GM21360 (cell line): ENCODE measurements around the gene BRF1.
"Not testable (repeated sequence)": the region's sequence is repeated elsewhere in the genome, so short reads cannot be mapped to it uniquely, and the experiment has no call there.

ENCODE experiments used
- ATAC-seq: cut with Tn5 transposase; IDR thresholded peaks from one replicate; pipeline ENCODE4 v1.9.1; 2021; ENCODE audit warnings: mild to moderate bottlenecking, moderate library complexity; ENCODE audit not compliant: unreplicated experiment

The BRF1 gene, protein sequence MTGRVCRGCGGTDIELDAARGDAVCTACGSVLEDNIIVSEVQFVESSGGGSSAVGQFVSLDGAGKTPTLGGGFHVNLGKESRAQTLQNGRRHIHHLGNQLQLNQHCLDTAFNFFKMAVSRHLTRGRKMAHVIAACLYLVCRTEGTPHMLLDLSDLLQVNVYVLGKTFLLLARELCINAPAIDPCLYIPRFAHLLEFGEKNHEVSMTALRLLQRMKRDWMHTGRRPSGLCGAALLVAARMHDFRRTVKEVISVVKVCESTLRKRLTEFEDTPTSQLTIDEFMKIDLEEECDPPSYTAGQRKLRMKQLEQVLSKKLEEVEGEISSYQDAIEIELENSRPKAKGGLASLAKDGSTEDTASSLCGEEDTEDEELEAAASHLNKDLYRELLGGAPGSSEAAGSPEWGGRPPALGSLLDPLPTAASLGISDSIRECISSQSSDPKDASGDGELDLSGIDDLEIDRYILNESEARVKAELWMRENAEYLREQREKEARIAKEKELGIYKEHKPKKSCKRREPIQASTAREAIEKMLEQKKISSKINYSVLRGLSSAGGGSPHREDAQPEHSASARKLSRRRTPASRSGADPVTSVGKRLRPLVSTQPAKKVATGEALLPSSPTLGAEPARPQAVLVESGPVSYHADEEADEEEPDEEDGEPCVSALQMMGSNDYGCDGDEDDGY

GRCh38 chr14:105300542-105301102, at the start of gene BRF1:
TSS of gene BRF1 (minus strand) at chr14:105301001. CDS start at chr14:105300629, 372 bp downstream.
- peak; percentile 76 for ATAC-seq

DNA sequence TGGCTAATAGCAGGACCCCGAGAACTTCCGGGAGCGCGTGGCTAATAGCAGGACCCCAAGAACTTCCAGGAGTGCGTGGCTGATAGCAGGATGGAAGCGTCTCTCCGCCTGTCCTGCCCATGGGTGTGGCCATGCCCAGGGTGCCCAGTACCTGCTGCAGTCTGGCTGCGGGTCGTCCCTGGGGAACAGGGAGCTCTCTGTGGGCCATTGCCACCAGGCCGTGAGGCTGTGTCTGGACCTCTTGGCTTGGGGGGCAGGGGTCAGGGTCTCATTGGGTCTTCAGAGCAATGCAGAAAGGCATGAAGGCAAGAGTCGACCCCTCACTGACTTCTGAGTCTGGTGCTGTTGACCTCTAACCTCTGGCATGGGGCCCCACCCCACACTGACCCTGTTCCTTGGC, 49.2 kb upstream of the BRF1 start:
- ATAC-seq: no peak

GRCh38 chr14:105348945-105349699, 48.3 kb upstream of the BRF1 start:
- ATAC-seq: no peak

DNA sequence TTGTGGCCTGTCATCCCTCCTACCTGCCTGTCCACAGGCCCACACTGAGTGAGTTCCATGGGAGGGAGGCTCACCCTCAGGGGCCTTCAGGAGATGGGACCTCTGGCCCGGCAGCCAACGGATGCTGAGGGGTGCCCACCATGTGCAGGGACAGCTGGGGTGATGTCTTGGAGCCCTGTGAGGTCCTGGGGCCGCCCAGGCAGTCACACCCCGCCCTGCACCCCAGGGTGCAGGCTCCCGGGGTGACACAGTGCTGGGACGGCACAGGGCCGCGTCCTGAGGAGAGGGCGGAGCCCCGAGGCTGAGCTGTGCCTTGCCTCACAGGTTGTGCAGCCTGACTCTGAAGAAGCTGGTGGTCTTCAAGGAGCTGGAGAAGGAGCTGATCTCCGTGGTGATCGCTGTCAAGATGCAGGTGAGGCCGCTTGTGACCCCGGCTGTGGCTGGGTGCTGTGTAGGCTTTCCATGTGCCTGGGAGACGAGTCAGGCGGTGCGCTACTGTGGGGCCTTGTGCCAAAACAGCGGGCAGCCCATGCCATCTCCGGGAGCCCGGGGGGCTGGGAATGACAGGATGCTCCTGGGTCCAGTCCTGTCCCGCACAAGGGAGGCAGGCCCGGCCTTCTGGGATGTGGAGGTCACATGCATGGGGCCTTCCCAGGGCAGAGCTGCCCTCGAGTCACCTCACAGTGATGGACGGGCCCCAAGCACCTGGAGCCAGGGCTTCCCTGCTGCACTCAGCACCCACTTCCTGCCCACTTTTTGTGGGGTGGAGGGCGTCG, 47.6 kb upstream of the BRF1 start:
- no peak for ATAC-seq

DNA sequence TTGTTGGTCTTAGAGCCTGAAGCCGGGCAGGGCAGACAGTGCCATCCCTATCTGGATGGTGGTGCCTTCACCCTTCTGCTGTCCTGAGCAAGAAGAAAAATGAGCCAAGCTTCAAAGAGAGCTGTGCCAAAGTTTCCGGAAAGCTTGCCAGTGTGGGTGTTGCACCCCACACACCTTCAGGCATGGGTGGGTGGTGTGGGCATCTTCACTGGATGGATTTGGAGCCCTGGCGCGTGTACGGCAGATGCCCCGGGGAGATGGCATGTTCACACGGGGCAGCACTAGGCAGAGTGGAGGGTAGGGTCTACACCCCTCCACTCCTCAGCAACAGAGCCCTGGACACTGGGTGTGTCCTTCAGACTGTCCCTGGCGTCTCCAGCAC, 46.8 kb upstream of the BRF1 start:
- no peak for ATAC-seq

DNA sequence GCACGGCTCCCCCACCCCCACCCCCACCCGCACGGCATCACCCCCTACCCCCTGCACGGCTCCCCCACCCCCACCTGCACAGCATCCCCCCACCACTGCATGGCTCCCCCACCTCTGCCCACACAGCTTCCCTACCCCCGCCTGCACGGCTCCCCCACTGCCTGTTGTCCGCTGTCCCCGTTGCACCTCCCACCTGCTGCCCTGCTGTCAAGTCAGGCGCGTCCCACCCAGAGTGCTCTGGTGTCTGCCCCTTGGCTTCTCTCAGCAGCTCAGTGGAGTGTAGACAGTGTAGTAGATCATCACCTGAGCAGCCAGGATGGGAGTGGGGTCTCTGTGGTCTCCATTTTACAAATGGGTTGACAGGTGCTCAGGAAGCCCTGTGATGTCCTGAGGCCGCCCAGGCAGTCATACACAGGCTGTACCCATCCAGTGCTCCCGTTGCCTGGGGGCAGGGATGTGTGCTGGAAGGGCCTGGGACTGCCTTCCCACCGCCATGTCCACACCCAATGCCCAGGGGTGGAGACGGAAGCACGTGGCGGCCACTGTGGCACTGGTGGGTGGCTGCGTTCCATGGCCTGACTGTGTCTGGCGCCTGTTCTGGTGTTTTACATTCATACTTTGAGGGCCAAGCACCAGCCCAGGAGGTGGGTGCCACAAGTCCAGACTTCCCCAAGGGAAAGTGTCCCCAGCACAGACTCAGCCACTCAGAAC, 46.2 kb upstream of the BRF1 start:
- no peak for ATAC-seq

- no peak for ATAC-seq
Observed at GRCh38 chr14:105346200-105346533, 45.4 kb upstream of the BRF1 start.

DNA sequence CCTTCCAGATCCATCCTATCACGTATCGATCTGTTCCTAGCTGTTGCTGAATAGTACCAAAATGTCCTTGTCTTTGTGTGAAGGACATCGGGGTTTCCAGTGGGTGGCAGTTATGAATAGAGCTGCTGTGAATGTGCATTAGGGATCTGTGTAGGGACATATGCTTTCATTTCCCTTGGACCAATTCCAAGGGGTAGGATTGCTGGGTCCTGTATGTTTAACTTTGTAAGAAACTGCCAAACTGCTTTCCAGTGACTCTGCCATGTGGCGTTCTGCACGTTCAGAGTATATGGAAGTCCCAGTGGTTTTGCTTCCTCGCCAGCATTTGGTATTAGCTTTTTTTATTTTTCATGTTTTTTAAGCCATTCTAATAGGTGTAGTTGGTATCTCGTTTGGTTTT, 42.4 kb upstream of the BRF1 start:
- ATAC-seq: no peak

GRCh38 chr14:105340821-105341733, 40.3 kb upstream of the BRF1 start:
- ATAC-seq: no peak

GRCh38 chr14:105337966-105338741, 37.4 kb upstream of the BRF1 start:
- no peak for ATAC-seq

DNA sequence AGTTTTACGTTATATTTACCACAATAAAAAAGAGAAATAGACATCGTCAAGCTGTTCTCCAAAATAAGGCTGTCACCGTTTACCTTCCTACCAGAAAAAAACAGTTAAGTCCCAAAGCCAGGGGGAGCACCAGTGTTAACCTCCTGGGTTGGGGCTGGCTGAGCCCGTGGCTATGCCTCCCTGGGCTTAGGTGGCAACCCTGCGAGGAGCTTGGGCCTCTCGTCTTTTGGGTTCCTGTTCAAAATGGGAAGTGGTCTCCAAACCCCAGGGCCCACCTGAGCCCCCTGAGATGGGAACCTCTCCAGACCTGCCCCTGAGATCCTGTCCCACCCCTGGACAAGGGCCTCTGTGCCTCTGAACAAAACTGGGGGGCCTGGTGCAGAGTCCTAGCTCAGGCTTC, 36.6 kb upstream of the BRF1 start:
- ATAC-seq: no peak

GRCh38 chr14:105336477-105337287, 35.9 kb upstream of the BRF1 start:
- no peak for ATAC-seq

GRCh38 chr14:105335735-105336476, 35.1 kb upstream of the BRF1 start:
- ATAC-seq: no peak

DNA sequence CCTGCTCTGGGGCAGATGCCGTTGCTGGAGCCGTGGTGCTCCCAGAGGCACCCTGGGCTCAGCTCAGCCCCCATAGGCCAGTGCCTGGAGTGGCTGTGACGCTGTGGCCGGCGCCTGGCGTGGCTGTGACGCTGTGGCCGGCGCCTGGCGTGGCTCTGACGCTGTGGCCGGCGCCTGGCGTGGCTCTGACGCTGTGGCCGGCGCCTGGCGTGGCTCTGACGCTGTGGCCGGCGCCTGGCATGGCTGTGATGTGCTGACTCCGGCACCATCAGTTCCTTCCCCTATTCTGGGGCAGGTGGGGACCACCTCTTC, 34.4 kb upstream of the BRF1 start:
- ATAC-seq: not testable (repeated sequence)

DNA sequence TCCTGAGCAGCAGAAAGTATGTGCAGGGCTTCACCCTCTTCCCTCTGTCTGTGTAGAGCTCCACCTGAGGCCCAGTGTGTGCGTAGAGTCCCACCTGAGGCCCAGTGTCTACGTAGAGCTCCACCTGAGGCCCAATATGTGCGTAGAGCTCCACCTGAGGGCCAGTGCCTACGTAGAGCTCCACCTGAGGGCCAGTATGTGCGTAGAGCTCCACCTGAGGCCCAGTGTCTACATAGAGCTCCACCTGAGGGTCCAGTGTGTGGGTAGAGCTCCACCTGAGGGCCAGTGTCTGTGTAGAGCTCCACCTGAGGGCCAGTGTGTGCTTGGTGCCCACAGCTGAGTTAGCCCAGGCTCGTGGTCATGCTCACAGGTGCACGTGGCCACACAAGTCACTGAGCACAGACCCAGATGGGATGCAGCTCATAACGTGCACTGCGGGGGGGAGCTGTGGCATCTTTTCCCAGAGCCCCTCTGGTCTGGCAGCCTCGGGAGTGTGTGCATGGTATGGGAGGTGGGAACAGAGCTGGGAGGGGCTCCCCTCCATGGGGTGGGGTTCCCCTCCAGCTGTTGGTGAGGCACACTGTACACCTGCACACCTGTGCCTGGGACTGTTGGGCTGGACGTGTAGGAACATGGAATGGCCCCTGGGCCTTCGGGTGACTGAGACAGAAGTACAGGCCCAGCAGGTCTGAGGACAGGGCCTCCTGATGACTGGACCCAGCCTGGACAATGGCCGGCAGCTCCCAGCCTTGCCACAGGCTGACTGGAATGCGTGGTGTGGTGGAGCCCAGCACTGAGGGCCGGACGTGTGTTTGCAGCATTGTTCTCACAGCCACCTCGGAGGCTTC, 33.8 kb upstream of the BRF1 start:
- no peak for ATAC-seq
